HL-60 (cell line): ENCODE data around the gene TLCD2.

ENCODE experiments used
- CTCF ChIP-seq: IDR thresholded peaks from one replicate; pipeline ENCODE4 v1.5.1; 2011; ENCODE audit warnings: low read length, control low read depth, inconsistent platforms; ENCODE audit not compliant: insufficient read depth
- GABPA ChIP-seq: IDR thresholded peaks from 2 replicates; pipeline ENCODE4 v1.6.1; 2012; ENCODE audit warnings: low read depth
- POLR2AphosphoS5 ChIP-seq: IDR thresholded peaks from 2 replicates; pipeline ENCODE4 v1.6.1; 2012; ENCODE audit warnings: low read depth
- SPI1 ChIP-seq: IDR thresholded peaks from 2 replicates; pipeline ENCODE4 v1.6.1; 2012; ENCODE audit warnings: low read depth, mild to moderate bottlenecking, borderline replicate concordance
- TF ChIP-seq, protein P1 (sequence below): IDR thresholded peaks from 2 replicates; pipeline ENCODE4 v1.6.1; 2012; ENCODE audit warnings: low read depth; ENCODE audit not compliant: insufficient replicate concordance

DNA sequence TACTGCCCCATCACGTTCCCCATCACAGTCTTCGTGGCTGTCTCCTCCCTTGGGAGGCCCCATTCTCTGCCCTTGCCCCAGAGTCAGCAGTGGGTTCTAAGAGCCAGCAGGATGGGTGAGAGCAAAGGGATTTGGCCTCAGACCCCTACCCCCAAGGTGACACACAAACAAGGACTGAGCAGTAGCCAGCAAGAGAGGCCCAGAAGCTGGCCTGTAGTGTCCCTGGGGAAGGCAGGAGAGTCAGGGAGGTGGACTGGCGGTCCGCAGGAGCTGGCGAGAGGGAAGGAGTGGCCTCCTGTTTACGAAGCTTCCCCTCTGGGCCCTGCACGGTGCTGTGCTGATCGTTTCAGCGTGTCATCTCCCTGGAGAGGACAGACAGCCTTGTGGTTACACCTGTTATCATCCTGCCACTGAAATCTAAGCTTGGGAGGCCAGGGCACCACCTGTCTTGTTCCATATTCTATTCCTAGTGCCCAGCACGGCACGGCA lies 22.7 kb upstream of the TLCD2 start:
- TF ChIP-seq CTCF (no peak), POLR2AphosphoS5 (no peak), SPI1 (no peak), GABPA (no peak)
- TF ChIP-seq, protein P1, sequence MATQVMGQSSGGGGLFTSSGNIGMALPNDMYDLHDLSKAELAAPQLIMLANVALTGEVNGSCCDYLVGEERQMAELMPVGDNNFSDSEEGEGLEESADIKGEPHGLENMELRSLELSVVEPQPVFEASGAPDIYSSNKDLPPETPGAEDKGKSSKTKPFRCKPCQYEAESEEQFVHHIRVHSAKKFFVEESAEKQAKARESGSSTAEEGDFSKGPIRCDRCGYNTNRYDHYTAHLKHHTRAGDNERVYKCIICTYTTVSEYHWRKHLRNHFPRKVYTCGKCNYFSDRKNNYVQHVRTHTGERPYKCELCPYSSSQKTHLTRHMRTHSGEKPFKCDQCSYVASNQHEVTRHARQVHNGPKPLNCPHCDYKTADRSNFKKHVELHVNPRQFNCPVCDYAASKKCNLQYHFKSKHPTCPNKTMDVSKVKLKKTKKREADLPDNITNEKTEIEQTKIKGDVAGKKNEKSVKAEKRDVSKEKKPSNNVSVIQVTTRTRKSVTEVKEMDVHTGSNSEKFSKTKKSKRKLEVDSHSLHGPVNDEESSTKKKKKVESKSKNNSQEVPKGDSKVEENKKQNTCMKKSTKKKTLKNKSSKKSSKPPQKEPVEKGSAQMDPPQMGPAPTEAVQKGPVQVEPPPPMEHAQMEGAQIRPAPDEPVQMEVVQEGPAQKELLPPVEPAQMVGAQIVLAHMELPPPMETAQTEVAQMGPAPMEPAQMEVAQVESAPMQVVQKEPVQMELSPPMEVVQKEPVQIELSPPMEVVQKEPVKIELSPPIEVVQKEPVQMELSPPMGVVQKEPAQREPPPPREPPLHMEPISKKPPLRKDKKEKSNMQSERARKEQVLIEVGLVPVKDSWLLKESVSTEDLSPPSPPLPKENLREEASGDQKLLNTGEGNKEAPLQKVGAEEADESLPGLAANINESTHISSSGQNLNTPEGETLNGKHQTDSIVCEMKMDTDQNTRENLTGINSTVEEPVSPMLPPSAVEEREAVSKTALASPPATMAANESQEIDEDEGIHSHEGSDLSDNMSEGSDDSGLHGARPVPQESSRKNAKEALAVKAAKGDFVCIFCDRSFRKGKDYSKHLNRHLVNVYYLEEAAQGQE: no peak
